PC-9 (cell line): ENCODE measurements around the gene GGACT. TPM values are rescaled to one million over a fixed set of nuclear protein-coding genes. Genes with fewer than 3 reads are reported as not detected.

Experiments
- BruUV-seq: library from RNA; stranded (reverse); fragments of 400-500 nt; replicated peaks from 2 replicates; lab custom pipeline; 2021; lab: Mats Ljungman, UMichigan
- CTCF ChIA-PET: fragments of 300-600 bp; sonication (Branson Sonifier 250); formaldehyde crosslinking; loops from one replicate; lab custom pipeline; 2022; ENCODE audit warnings: antibody characterized with exemption; lab: Charles Lee
- POLR2A ChIA-PET: fragments of 300-600 bp; sonication (Branson Sonifier 250); formaldehyde crosslinking; loops from one replicate; lab custom pipeline; 2022; ENCODE audit warnings: antibody characterized with exemption; ENCODE audit not compliant: unreplicated experiment; lab: Charles Lee
- DNase-seq, 2 experiments: peaks; one replicate each; pipeline versions ENCODE4 v3.0.0 to v3.0.0-alpha.2; 2015 to 2022; ENCODE audit warnings: mixed read lengths in 1 of 2
- H2AFZ ChIP-seq: fragments of 200-600 bp; sonication (generic); 2 replicates; pipeline ENCODE4 v1.8.1; 2017; ENCODE audit warnings: antibody characterized with exemption
- H3F3A ChIP-seq: fragments of 200-600 bp; sonication (generic); 2 replicates; pipeline ENCODE4 v1.8.1; 2017; ENCODE audit warnings: antibody characterized with exemption, mild to moderate bottlenecking, low read depth; ENCODE audit not compliant: insufficient read depth
- H3K27ac ChIP-seq: fragments of 200-600 bp; sonication (generic); 2 replicates; pipeline ENCODE4 v1.6.1; 2016; ENCODE audit warnings: mixed run types
- H3K27me3 ChIP-seq: fragments of 200-600 bp; sonication (generic); 2 replicates; pipeline ENCODE4 v1.6.1; 2016; ENCODE audit warnings: low read depth, mixed run types; ENCODE audit not compliant: insufficient read depth
- H3K36me3 ChIP-seq: fragments of 200-600 bp; sonication (generic); 2 replicates; pipeline ENCODE4 v1.6.1; 2016; ENCODE audit warnings: low read depth, mixed run types
- H3K4me1 ChIP-seq: fragments of 200-600 bp; sonication (generic); replicated peaks from 2 replicates; pipeline ENCODE4 v1.6.1; 2016; ENCODE audit warnings: mixed run types; ENCODE audit not compliant: insufficient read depth
- H3K4me2 ChIP-seq: fragments of 200-600 bp; sonication (generic); 2 replicates; pipeline ENCODE4 v1.6.1; 2017; ENCODE audit warnings: mixed run types
- H3K4me3 ChIP-seq: fragments of 200-600 bp; sonication (generic); 2 replicates; pipeline ENCODE4 v1.6.1; 2016; ENCODE audit warnings: mixed run types
- H3K79me2 ChIP-seq: fragments of 200-600 bp; sonication (generic); 2 replicates; pipeline ENCODE4 v1.6.1; 2017; ENCODE audit warnings: low read depth, mixed run types
- H3K9me2 ChIP-seq: fragments of 200-600 bp; sonication (generic); 2 replicates; pipeline ENCODE4 v1.8.1; 2017; ENCODE audit warnings: mild to moderate bottlenecking; ENCODE audit not compliant: insufficient read depth
- H3K9me3 ChIP-seq: fragments of 200-600 bp; sonication (generic); 2 replicates; pipeline ENCODE4 v1.8.1; 2016; ENCODE audit warnings: low read depth; ENCODE audit not compliant: insufficient read depth
- H4K20me1 ChIP-seq: fragments of 200-600 bp; sonication (generic); 2 replicates; pipeline ENCODE4 v1.8.1; 2017; ENCODE audit not compliant: insufficient read depth
- CTCF ChIP-seq: fragments of 200-600 bp; sonication (generic); conservative IDR thresholded peaks from 2 replicates; pipeline ENCODE4 v1.6.1; 2017; ENCODE audit warnings: mixed run types, antibody characterized with exemption, mild to moderate bottlenecking, moderate library complexity
- EZH2 ChIP-seq: fragments of 200-600 bp; sonication (generic); IDR thresholded peaks from 2 replicates; pipeline ENCODE4 v1.8.0; 2017; ENCODE audit warnings: antibody characterized with exemption, low read depth
- intact Hi-C: fragments of 100-400 bp; cut with micrococcal nuclease; formaldehyde crosslinking; loops from one replicate; pipeline ENCODE4 v1.10.0; 2022; ENCODE audit not compliant: unreplicated experiment
- total RNA-seq: library from RNA; stranded (reverse); gene quantifications from 2 replicates; pipeline ENCODE4 v1.2.3, GENCODE V29; 2021

Gene GGACT
- total RNA-seq, 1 experiment from 2014 or later: 4.9 TPM

DNA sequence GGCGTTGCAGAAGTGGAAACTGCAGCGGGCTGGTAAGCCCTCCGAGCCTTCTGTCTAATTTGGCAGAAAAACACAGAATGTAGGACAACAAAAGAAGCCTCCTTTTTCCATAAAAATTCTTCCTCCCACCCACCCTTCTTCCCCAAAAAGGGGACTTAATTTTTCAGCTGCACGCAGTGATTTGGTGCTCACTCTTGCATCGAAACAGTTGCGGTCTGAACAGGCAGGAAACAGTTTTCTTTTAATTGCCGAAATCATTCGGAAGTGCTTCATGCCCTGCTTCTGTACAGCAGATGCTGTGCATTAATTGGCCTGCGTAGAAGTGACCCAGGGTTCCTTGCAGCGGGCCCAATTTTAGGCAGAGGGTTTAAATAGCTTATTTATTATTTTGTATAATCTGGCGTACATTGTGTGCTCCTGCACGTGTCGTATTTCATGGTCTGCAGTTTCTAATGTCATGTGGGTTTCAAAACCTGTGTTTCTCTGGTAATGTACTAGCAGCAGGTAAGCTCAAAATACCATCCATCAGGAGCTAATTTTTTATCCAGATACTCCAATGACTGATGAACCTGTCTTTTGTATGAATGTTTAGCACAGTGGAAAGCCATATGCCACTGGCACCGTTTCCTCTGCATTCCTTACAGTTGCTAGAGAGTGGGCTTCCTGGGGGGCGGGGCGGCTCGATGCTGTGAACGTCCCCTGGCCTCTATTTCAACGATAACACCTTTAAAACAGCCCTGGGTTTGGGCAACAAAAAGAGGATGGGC, 66.6 kb downstream of the GGACT start:
- no TSS peak for BruUV-seq
- H3K36me3 ChIP-seq: no peaks in the 10 kb centered on the region
- ChIA-PET POLR2A (no interaction called here), CTCF (no interaction called here)
- intact Hi-C loops: no loop called here
- H3K9me3 ChIP-seq: no peaks in the 10 kb centered on the region
- H3K4me1 ChIP-seq: no peaks in the 10 kb centered on the region
- no peak overlapping the region for H2AFZ ChIP-seq
- TF ChIP-seq EZH2 (no peak), CTCF (no peak)
- H3K9me2 ChIP-seq: no peaks in the 10 kb centered on the region
- H3F3A ChIP-seq: no peaks in the 10 kb centered on the region
- no peaks in the 10 kb centered on the region for H4K20me1 ChIP-seq
- no peaks in the 10 kb centered on the region for H3K27me3 ChIP-seq
- H3K4me3 ChIP-seq: no peak overlapping the region
- no peak overlapping the region for H3K4me2 ChIP-seq
- H3K79me2 ChIP-seq: no peaks in the 10 kb centered on the region
- no peak overlapping the region for H3K27ac ChIP-seq
- no peak for DNase-seq

- H3K4me2 ChIP-seq: no peak overlapping the region
- no peaks in the 10 kb centered on the region for H3K36me3 ChIP-seq
- no peak overlapping the region for H3K27ac ChIP-seq
- no peak overlapping the region for H3K4me3 ChIP-seq
- BruUV-seq: no TSS peak
- no peak overlapping the region for H2AFZ ChIP-seq
- intact Hi-C loops: no loop called here
- DNase-seq: no peak
- H3F3A ChIP-seq: no peaks in the 10 kb centered on the region
- no peaks in the 10 kb centered on the region for H3K9me2 ChIP-seq
- ChIA-PET POLR2A (no interaction called here), CTCF (no interaction called here)
- TF ChIP-seq EZH2: no peak
- no peak for TF ChIP-seq CTCF
- no peaks in the 10 kb centered on the region for H3K9me3 ChIP-seq
- H3K4me1 ChIP-seq: no peaks in the 10 kb centered on the region
- H3K27me3 ChIP-seq: no peaks in the 10 kb centered on the region
- H4K20me1 ChIP-seq: no peaks in the 10 kb centered on the region
- H3K79me2 ChIP-seq: no peaks in the 10 kb centered on the region
Measured at GRCh38 chr13:100520936-100521850, 67.4 kb downstream of the GGACT start.

DNA sequence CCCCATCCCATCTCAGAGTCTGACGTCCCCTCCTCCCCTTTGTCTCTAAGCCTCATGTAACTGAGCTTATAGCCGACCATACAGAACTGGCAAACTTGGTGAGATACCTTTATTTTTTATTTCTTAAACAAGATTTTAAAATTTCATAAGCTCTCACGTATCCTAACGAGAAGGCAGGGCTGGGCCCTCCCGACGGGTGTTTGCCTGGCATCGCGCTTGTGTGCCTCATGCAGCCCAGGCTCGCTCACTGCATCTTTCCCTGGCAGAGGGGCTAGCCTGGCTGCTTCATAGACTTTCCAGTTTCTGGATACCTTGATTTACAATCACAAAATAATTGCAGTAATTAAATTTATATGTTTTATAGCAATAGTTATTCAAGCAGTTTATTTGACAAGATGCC, 69.0 kb downstream of the GGACT start:
- Histone ChIP-seq H3K27ac (no peak overlapping the region), H2AFZ (no peak overlapping the region), H3K79me2 (no peaks in the 10 kb centered on the region), H3K36me3 (no peaks in the 10 kb centered on the region), H3F3A (no peaks in the 10 kb centered on the region), H3K4me2 (no peak overlapping the region), H3K9me3 (no peaks in the 10 kb centered on the region), H4K20me1 (no peaks in the 10 kb centered on the region), H3K4me1 (no peaks in the 10 kb centered on the region), H3K27me3 (no peaks in the 10 kb centered on the region), H3K4me3 (no peak overlapping the region), H3K9me2 (no peaks in the 10 kb centered on the region)
- DNase-seq: no peak
- intact Hi-C loops: loop anchor here (10.0 kb wide), 1 partner anchor 535 kb away; the partner anchor contains the start of gene ZIC2
- TF ChIP-seq CTCF (no peak), EZH2 (no peak)
- no TSS peak for BruUV-seq
- CTCF ChIA-PET: no interaction called here
- POLR2A ChIA-PET: no interaction called here
